Esophagus squamous epithelium (tissue), 4 donors: ENCODE measurements around the gene DACH2.

Experiments
- CTCF ChIP-seq, 6 experiments: fragments of 450-650 bp in 4 of 6; fragments of 200-600 bp in 2 of 6; sonication (generic) in 2 of 6; IDR thresholded peaks; one replicate each; pipeline ENCODE4 v1.5.1; 2016 to 2019; ENCODE audit warnings: antibody characterized with exemption in 6 of 6, mild to moderate bottlenecking in 4 of 6, moderate library complexity in 4 of 6
- POLR2A ChIP-seq, 4 donors: fragments of 450-650 bp; IDR thresholded peaks; one replicate each; pipeline ENCODE4 v1.6.1; 2017; ENCODE audit warnings: antibody characterized with exemption in 4 of 4, mild to moderate bottlenecking in 4 of 4, moderate library complexity in 3 of 4

- TF ChIP-seq CTCF (IDR thresholded peaks at IDR 0.05) (no peak), POLR2A (IDR thresholded peaks at IDR 0.05) (no peak)
Measured at GRCh38 chrX:86460760-86461159, 312.5 kb downstream of the DACH2 start.
